HepG2 (cell line): ENCODE results near the gene IFI27L2. TPM values are rescaled to one million over a fixed set of nuclear protein-coding genes. Genes with fewer than 3 reads are reported as not detected.

Experiments used
- CEBPG ChIP-seq: IDR thresholded peaks from 2 replicates; pipeline ENCODE4 v1.6.1; 2016
- ETV6 ChIP-seq: sonication (generic); formaldehyde crosslinking; conservative IDR thresholded peaks from 2 replicates; pipeline ENCODE4 v1.4.0; 2020; ENCODE audit warnings: missing genetic modification reagents
- KLF13 ChIP-seq: sonication (generic); formaldehyde crosslinking; IDR thresholded peaks from 2 replicates; pipeline ENCODE4 v1.4.0; 2020; ENCODE audit warnings: mild to moderate bottlenecking, missing genetic modification reagents
- MIER2 ChIP-seq: IDR thresholded peaks from 2 replicates; pipeline ENCODE4 v1.6.1; 2016; ENCODE audit warnings: missing biosample characterization, missing genetic modification reagents
- MLX ChIP-seq: IDR thresholded peaks from 2 replicates; pipeline ENCODE4 v1.6.1; 2016
- NFE2L2 ChIP-seq: fragments of 150-350 bp; IDR thresholded peaks from 2 replicates; pipeline ENCODE4 v1.6.1; 2014; ENCODE audit warnings: low read length
- SALL1 ChIP-seq: sonication (generic); formaldehyde crosslinking; IDR thresholded peaks from 2 replicates; pipeline ENCODE4 v1.8.0; 2022; ENCODE audit warnings: mild to moderate bottlenecking, missing genetic modification reagents
- SIN3A ChIP-seq: IDR thresholded peaks from 2 replicates; pipeline ENCODE4 v1.6.1; 2011; ENCODE audit warnings: low read depth, mild to moderate bottlenecking, control low read depth, low read length, borderline replicate concordance
- SOX6 ChIP-seq, 2 experiments: fragments of 450-650 bp in 1 of 2; sonication (generic) in 1 of 2; formaldehyde crosslinking in 1 of 2; IDR thresholded peaks; 2 replicates each; pipeline versions ENCODE4 v1.4.0 to v1.6.1; 2017 to 2020; ENCODE audit warnings: antibody characterized with exemption in 1 of 2, mild to moderate bottlenecking in 1 of 2, missing genetic modification reagents in 1 of 2
- STAG1 ChIP-seq: sonication (generic); formaldehyde crosslinking; IDR thresholded peaks from 2 replicates; pipeline ENCODE4 v1.4.0; 2020; ENCODE audit warnings: missing genetic modification reagents
- THAP7 ChIP-seq: sonication (generic); formaldehyde crosslinking; IDR thresholded peaks from 2 replicates; pipeline ENCODE4 v1.8.1; 2023; ENCODE audit warnings: mild to moderate bottlenecking, missing genetic modification reagents
- XRCC5 ChIP-seq: fragments of 200-400 bp; formaldehyde crosslinking; optimal IDR thresholded peaks from 2 replicates; pipeline ENCODE3; 2017; ENCODE audit warnings: mild to moderate bottlenecking, low read length
- ZGPAT ChIP-seq: IDR thresholded peaks from 2 replicates; pipeline ENCODE4 v1.6.1; 2016; ENCODE audit warnings: mild to moderate bottlenecking
- ZMYM4 ChIP-seq: sonication (generic); formaldehyde crosslinking; IDR thresholded peaks from 2 replicates; pipeline ENCODE4 v1.8.1; 2023; ENCODE audit warnings: mild to moderate bottlenecking, missing genetic modification reagents
- ZNF205 ChIP-seq: IDR thresholded peaks from 2 replicates; pipeline ENCODE4 v1.6.1; 2018; ENCODE audit warnings: missing biosample characterization, missing genetic modification reagents
- ZNF383 ChIP-seq: sonication (generic); formaldehyde crosslinking; IDR thresholded peaks from 2 replicates; pipeline ENCODE4 v1.4.0; 2020; ENCODE audit warnings: missing genetic modification reagents, mild to moderate bottlenecking, borderline replicate concordance
- ZNF550 ChIP-seq: sonication (generic); formaldehyde crosslinking; IDR thresholded peaks from 2 replicates; pipeline ENCODE4 v1.4.0; 2020; ENCODE audit warnings: mild to moderate bottlenecking, missing genetic modification reagents, borderline replicate concordance
- ZNF770 ChIP-seq: sonication (generic); formaldehyde crosslinking; IDR thresholded peaks from 2 replicates; pipeline ENCODE4 v1.5.0; 2020; ENCODE audit warnings: mild to moderate bottlenecking, missing genetic modification reagents
- ZNF788 ChIP-seq: sonication (generic); formaldehyde crosslinking; IDR thresholded peaks from 2 replicates; pipeline ENCODE4 v1.5.0; 2020; ENCODE audit warnings: mild to moderate bottlenecking, missing genetic modification reagents, borderline replicate concordance
- ZSCAN12 ChIP-seq: sonication (generic); formaldehyde crosslinking; IDR thresholded peaks from 2 replicates; pipeline ENCODE4 v1.9.0; 2021; ENCODE audit warnings: mild to moderate bottlenecking, missing genetic modification reagents
- ZSCAN20 ChIP-seq: sonication (generic); formaldehyde crosslinking; IDR thresholded peaks from 2 replicates; pipeline ENCODE4 v1.4.0; 2020; ENCODE audit warnings: missing genetic modification reagents, mild to moderate bottlenecking, borderline replicate concordance
- polyA plus RNA-seq, 8 experiments: library from polyadenylated mRNA; depleted of rRNA in 3 of 8; stranded (reverse) in 7 of 8; unstranded in 1 of 8; fragments of >200 nt; fragmentation: Illumina TruSeq in 4 of 8; extraction: Trizol in 4 of 8; gene quantifications; 2 replicates each; pipeline versions ENCODE4 v1.2.1 to v1.2.3, GENCODE V29; 2011 to 2016; ENCODE audit warnings: low read depth in 4 of 8, missing spikeins in 1 of 8, mixed read lengths in 1 of 8; ENCODE audit not compliant: insufficient read depth in 1 of 8
- total RNA-seq, 5 experiments: library from RNA; depleted of rRNA; stranded (reverse); fragments of >200 nt; fragmentation: Illumina TruSeq; extraction: Trizol; gene quantifications; 2 replicates each; pipeline ENCODE4 v1.2.3, GENCODE V29; 2016; ENCODE audit warnings: low read depth in 1 of 5
- TF ChIP-seq, protein P1 (sequence below): sonication (generic); formaldehyde crosslinking; IDR thresholded peaks from 2 replicates; pipeline ENCODE4 v1.9.0; 2022; ENCODE audit warnings: missing genetic modification reagents, mild to moderate bottlenecking, borderline replicate concordance

Gene IFI27L2
- total and polyA plus RNA-seq, 2 of the 13 experiments (the other 11 are each of a cell fraction or from before 2014, with no cell fraction given): 4.3 to 4.8 TPM

DNA sequence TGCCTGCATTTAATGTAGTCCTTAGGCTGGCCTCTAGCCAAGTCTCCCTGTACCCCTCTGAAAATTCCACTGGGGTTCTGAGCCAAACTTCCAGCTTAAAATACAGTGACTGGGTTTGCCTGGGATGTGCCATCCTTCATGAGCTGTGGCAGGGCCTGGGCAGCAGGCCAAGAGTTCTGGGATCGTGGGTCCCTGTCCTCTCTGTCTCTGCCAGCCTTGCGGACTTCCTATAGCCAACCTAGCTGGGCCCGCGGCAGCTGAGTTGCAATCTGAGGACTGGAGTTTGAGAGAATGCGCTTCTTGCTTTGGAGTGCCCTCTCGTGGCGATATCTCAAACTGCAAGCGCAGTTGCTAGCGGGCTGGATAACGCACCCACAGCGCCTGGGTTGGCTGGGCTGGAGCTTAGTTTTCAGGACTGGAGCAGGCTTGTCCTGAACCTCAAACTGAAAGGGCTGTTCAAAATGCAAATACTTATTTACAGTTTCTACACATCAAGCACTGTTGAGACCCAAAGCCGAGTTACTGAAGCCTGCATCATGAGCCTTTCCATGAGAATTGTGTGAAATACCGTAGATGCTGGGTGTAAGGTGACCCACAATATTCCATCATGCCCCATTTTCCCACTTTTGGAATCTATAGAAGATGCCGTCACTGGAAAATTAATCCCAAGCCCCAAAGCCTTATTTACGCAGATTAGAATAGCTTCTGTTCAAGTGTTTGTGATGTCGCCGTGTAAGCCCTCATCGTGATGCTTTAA is 7.3 kb upstream of the IFI27L2 start (continued):
- TF ChIP-seq XRCC5 (peak; percentile 65), SIN3A (no peak), ZSCAN12 (CRISPR knock-in tag) (no peak), SALL1 (peak; percentile 78), ZNF550 (CRISPR knock-in tag) (no peak), KLF13 (CRISPR knock-in tag) (no peak), ZNF770 (no peak), STAG1 (CRISPR knock-in tag) (peak; percentile 98), ZGPAT (no peak), ZNF788 (CRISPR knock-in tag) (peak; percentile 74; the same call in 1 of the 2 replicates), ZSCAN20 (CRISPR knock-in tag) (no peak), THAP7 (CRISPR knock-in tag) (0 out of 2 replicates have a peak, but pooled peaks have one; percentile 1), SOX6 (IDR thresholded peaks at IDR 0.05) (no peak), SOX6 (CRISPR knock-in tag; IDR thresholded peaks at IDR 0.05) (peak; percentile 41; the same call in 1 of the 2 replicates), ETV6 (CRISPR knock-in tag) (0 out of 2 replicates have a peak, but pooled peaks have one; percentile 25), MLX (CRISPR knock-in tag) (no peak), ZNF383 (CRISPR knock-in tag) (no peak), MIER2 (CRISPR knock-in tag) (0 out of 2 replicates have a peak, but pooled peaks have one; percentile 25), CEBPG (CRISPR knock-in tag) (peak; percentile 58), ZMYM4 (CRISPR knock-in tag) (peak; percentile 61), NFE2L2 (no peak), ZNF205 (CRISPR knock-in tag) (0 out of 2 replicates have a peak, but pooled peaks have one; percentile 31)
- TF ChIP-seq, protein P1, sequence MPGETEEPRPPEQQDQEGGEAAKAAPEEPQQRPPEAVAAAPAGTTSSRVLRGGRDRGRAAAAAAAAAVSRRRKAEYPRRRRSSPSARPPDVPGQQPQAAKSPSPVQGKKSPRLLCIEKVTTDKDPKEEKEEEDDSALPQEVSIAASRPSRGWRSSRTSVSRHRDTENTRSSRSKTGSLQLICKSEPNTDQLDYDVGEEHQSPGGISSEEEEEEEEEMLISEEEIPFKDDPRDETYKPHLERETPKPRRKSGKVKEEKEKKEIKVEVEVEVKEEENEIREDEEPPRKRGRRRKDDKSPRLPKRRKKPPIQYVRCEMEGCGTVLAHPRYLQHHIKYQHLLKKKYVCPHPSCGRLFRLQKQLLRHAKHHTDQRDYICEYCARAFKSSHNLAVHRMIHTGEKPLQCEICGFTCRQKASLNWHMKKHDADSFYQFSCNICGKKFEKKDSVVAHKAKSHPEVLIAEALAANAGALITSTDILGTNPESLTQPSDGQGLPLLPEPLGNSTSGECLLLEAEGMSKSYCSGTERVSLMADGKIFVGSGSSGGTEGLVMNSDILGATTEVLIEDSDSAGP (CRISPR knock-in tag): peak; percentile 42; the same call in 1 of the 2 replicates
